ENCODE measurements around the gene SCN2B.

DNA sequence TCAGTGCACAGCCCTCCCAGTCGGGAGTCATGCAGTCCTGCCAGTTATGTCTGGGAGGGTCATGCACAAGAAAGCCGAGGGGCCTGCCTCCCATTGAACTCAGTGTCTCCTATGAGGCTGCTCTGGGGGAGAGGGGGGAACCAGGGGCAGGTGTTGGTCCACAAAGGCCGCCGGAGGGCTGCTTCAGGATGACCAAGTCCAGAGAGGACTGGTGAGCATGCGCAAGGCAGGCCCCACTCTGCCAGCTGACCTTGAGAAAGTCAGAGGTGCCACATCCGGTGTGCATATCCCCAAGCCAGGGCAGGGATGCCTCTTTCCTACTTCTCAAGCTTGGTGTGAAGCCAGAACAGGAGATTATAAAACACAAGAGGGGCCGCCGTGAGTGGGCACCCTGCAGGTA is 28.2 kb downstream of the SCN2B start:
- TF ChIP-seq POLR2AphosphoS5 (IDR thresholded peaks at IDR 0.05) (no peak), POLR2A (IDR thresholded peaks at IDR 0.05) (no peak)
- TF ChIP-seq, protein P1, sequence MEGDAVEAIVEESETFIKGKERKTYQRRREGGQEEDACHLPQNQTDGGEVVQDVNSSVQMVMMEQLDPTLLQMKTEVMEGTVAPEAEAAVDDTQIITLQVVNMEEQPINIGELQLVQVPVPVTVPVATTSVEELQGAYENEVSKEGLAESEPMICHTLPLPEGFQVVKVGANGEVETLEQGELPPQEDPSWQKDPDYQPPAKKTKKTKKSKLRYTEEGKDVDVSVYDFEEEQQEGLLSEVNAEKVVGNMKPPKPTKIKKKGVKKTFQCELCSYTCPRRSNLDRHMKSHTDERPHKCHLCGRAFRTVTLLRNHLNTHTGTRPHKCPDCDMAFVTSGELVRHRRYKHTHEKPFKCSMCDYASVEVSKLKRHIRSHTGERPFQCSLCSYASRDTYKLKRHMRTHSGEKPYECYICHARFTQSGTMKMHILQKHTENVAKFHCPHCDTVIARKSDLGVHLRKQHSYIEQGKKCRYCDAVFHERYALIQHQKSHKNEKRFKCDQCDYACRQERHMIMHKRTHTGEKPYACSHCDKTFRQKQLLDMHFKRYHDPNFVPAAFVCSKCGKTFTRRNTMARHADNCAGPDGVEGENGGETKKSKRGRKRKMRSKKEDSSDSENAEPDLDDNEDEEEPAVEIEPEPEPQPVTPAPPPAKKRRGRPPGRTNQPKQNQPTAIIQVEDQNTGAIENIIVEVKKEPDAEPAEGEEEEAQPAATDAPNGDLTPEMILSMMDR (IDR thresholded peaks at IDR 0.05): no peak

Measured in prostate gland (tissue), 2 donors.